Calu3 (cell line): ENCODE data around the gene CHN2. TPM values are rescaled to one million over a fixed set of nuclear protein-coding genes. Genes with fewer than 3 reads are reported as not detected.

ENCODE experiments used
- BruUV-seq: library from RNA; stranded (reverse); fragments of 400-500 nt; replicated peaks from 2 replicates; lab custom pipeline; 2021; lab: Mats Ljungman, UMichigan
- CTCF ChIA-PET: fragments of 300-600 bp; sonication (Branson Sonifier 250); formaldehyde crosslinking; loops from one replicate; lab custom pipeline; 2022; ENCODE audit warnings: antibody characterized with exemption; lab: Charles Lee
- DNase-seq: peaks from one replicate; pipeline ENCODE4 v3.0.0; 2022
- H3K27ac Mint-ChIP-seq: one replicate; pipeline ENCODE4 v1.8.0; 2022; ENCODE audit warnings: mixed read lengths; ENCODE audit not compliant: unreplicated experiment
- H3K27me3 Mint-ChIP-seq: one replicate; pipeline ENCODE4 v1.8.0; 2022; ENCODE audit warnings: mixed read lengths; ENCODE audit not compliant: unreplicated experiment
- H3K36me3 Mint-ChIP-seq: one replicate; pipeline ENCODE4 v1.8.0; 2022; ENCODE audit warnings: mild to moderate bottlenecking, moderate library complexity, mixed read lengths; ENCODE audit not compliant: insufficient read depth, unreplicated experiment
- H3K4me1 Mint-ChIP-seq: one replicate; pipeline ENCODE4 v1.8.0; 2022; ENCODE audit warnings: mild to moderate bottlenecking, low read depth, mixed read lengths; ENCODE audit not compliant: unreplicated experiment
- H3K4me3 Mint-ChIP-seq: one replicate; pipeline ENCODE4 v1.8.0; 2022; ENCODE audit warnings: mild to moderate bottlenecking, low read depth, moderate library complexity, mixed read lengths; ENCODE audit not compliant: unreplicated experiment
- H3K9me3 Mint-ChIP-seq: one replicate; pipeline ENCODE4 v1.8.0; 2022; ENCODE audit warnings: low read depth, mixed read lengths; ENCODE audit not compliant: unreplicated experiment
- intact Hi-C: fragments of 100-400 bp; cut with micrococcal nuclease; formaldehyde crosslinking; loops from one replicate; pipeline ENCODE4 v1.10.0; 2022; ENCODE audit not compliant: unreplicated experiment
- total RNA-seq: library from RNA; stranded (reverse); gene quantifications from 2 replicates; pipeline ENCODE4 v1.2.3, GENCODE V29; 2022
- TF ChIP-seq, protein P1 (sequence below): fragments of 200-600 bp; IDR thresholded peaks from one replicate; pipeline ENCODE4 v1.8.0; 2022; ENCODE audit warnings: antibody characterized with exemption; ENCODE audit not compliant: unreplicated experiment

The CHN2 gene
- total RNA-seq, 1 experiment from 2014 or later = 12.4 TPM

DNA sequence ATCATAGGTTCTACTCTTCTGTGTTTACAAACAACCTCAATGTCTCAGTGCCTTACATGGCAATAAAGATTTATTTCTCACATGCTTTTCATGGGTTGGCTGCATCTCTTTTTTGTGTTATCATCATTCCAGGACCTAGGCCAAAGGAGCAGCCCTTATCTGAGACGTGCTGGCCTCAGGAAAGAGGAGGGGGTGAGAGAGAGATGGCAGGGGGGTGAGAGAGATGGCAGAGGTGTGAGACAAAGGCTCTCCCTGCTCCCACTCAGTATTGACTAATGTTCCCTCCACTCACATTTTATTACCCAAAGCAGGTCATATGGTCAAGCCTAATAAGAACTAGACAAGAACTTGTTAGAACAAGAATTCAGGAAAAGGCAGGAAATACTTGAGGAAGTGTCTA, 249.0 kb downstream of the CHN2 start:
- no peak overlapping the region for H3K4me3 Mint-ChIP-seq
- CTCF ChIA-PET = no interaction called here
- H3K27me3 Mint-ChIP-seq = no peaks in the 10 kb centered on the region
- no peak for DNase-seq
- peaks cover 9% of the 10 kb centered on the region for H3K4me1 Mint-ChIP-seq
- TF ChIP-seq, protein P1, sequence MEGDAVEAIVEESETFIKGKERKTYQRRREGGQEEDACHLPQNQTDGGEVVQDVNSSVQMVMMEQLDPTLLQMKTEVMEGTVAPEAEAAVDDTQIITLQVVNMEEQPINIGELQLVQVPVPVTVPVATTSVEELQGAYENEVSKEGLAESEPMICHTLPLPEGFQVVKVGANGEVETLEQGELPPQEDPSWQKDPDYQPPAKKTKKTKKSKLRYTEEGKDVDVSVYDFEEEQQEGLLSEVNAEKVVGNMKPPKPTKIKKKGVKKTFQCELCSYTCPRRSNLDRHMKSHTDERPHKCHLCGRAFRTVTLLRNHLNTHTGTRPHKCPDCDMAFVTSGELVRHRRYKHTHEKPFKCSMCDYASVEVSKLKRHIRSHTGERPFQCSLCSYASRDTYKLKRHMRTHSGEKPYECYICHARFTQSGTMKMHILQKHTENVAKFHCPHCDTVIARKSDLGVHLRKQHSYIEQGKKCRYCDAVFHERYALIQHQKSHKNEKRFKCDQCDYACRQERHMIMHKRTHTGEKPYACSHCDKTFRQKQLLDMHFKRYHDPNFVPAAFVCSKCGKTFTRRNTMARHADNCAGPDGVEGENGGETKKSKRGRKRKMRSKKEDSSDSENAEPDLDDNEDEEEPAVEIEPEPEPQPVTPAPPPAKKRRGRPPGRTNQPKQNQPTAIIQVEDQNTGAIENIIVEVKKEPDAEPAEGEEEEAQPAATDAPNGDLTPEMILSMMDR = no peak
- no peak overlapping the region for H3K27ac Mint-ChIP-seq
- BruUV-seq = no TSS peak
- H3K9me3 Mint-ChIP-seq = no peaks in the 10 kb centered on the region
- no peaks in the 10 kb centered on the region for H3K36me3 Mint-ChIP-seq
- intact Hi-C loops = no loop called here

DNA sequence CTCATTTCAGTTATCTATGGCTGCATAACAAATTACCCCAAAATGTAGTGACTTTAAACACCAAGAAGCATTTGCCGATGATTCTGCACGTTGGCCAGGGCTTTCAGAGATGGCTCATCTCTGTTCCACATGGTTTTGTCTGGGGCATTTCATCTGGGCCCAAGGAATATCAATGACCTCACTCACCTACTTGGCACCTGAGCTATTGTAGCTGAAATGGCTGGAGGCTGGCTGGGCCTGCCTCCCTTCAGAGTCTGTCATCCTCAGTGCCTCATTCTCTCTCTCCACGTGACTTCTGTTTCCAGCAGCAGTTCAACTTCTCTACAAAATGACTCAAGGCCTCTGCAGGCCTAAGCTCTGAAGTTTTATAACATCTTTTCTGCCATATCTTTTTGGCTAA, 249.7 kb downstream of the CHN2 start:
- Mint-ChIP-seq H3K4me1 (peaks cover 10% of the 10 kb centered on the region), H3K36me3 (no peaks in the 10 kb centered on the region), H3K4me3 (no peak overlapping the region), H3K27me3 (no peaks in the 10 kb centered on the region), H3K9me3 (no peaks in the 10 kb centered on the region), H3K27ac (no peak overlapping the region)
- TF ChIP-seq, protein P1 = no peak
- intact Hi-C loops = no loop called here
- no TSS peak for BruUV-seq
- DNase-seq = no peak
- CTCF ChIA-PET = no interaction called here

DNA sequence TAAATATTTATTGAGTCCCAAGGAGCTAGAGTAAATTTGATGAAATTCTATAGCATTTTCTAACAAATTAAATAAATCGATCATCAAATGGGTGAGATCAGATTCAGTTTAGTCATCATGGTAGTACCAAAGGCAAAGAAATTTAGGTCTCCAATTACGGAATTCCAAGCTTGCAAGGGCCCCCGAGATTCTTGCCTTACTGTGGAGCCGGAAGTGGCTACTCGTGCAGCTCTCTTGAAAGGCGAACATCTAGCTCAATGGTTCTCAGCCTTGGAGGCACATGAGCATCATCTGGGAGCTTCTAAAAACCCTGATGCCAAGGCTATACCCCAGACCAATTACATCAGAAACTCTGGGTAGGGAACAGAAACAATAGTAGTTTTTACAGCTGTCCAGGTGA, 251.2 kb downstream of the CHN2 start:
- Mint-ChIP-seq H3K9me3 (no peaks in the 10 kb centered on the region), H3K27me3 (no peaks in the 10 kb centered on the region), H3K27ac (no peak overlapping the region), H3K4me1 (peaks cover 23% of the 10 kb centered on the region), H3K36me3 (no peaks in the 10 kb centered on the region), H3K4me3 (no peak overlapping the region)
- BruUV-seq = no TSS peak
- no peak for DNase-seq
- TF ChIP-seq, protein P1 = no peak
- intact Hi-C loops = no loop called here
- CTCF ChIA-PET = interaction anchor here (0.6 to 0.7 kb wide), 2 partner anchors 143 to 305 kb away, joined by 3 to 4 read pairs; no protein-coding TSS in a partner anchor

DNA sequence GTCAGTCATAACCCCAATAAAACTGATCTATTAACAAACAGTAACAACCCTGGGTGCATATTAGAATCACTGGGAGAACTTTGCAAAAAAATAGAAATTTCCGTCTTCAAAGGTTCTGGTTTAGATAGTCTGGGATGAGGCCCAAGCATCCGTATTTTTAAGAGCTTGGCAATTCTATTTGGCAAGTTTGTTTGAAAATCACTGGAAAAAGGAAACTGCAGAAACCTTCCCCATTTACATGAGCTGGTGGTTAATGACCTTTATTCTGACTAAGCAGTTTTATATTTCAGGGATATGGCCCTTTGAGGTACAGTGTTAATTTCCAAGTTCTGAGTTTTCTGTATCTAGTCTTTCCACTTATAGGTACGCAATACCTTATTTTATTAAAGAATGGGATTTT, 253.3 kb downstream of the CHN2 start:
- TF ChIP-seq, protein P1 = no peak
- CTCF ChIA-PET = interaction anchor here (0.6 to 1.6 kb wide), 2 partner anchors 10 to 332 kb away, joined by 3 to 4 read pairs; no protein-coding TSS in a partner anchor
- intact Hi-C loops = no loop called here
- Mint-ChIP-seq H3K27ac (no peak overlapping the region), H3K27me3 (no peaks in the 10 kb centered on the region), H3K4me3 (no peak overlapping the region), H3K36me3 (no peaks in the 10 kb centered on the region), H3K9me3 (no peaks in the 10 kb centered on the region), H3K4me1 (peaks cover 13% of the 10 kb centered on the region)
- BruUV-seq = no TSS peak
- DNase-seq = no peak
